Activated B cell treated with CpG ODN at 0.5 μM for 24 hours (primary cell): ENCODE measurements around the gene ZNF699. TPM values are rescaled to one million over a fixed set of nuclear protein-coding genes. Genes with fewer than 3 reads are reported as not detected.
A peak's percentile ranks its signal among the peaks of the same experiment; 100 is the strongest.

ENCODE experiments used
- ATAC-seq: fragments of 200-7000 bp; cut with Tn5 transposase; one replicate; pipeline ENCODE4 v1.10.0; 2021; ENCODE audit warnings: low read depth, mild to moderate bottlenecking, moderate library complexity
- CTCF ChIA-PET: fragments of 350-600 bp; sonication (Branson Sonifier 250); formaldehyde crosslinking; loops from one replicate; lab custom pipeline; 2021; ENCODE audit warnings: antibody characterized with exemption; lab: Charles Lee
- POLR2A ChIA-PET: fragments of 350-600 bp; sonication (Branson Sonifier 250); formaldehyde crosslinking; loops from one replicate; lab custom pipeline; 2021; ENCODE audit warnings: antibody characterized with exemption; lab: Charles Lee
- DNase-seq: peaks from one replicate; pipeline ENCODE4 v3.0.0; 2022
- H3K27ac Mint-ChIP-seq: one replicate; pipeline ENCODE4 v1.8.0; 2020; ENCODE audit warnings: mixed read lengths
- H3K27me3 Mint-ChIP-seq: one replicate; pipeline ENCODE4 v1.8.0; 2021; ENCODE audit warnings: mixed read lengths
- H3K36me3 Mint-ChIP-seq: one replicate; pipeline ENCODE4 v1.8.0; 2021; ENCODE audit warnings: low read depth, mixed read lengths
- H3K4me1 Mint-ChIP-seq: one replicate; pipeline ENCODE4 v1.8.0; 2021; ENCODE audit warnings: mixed read lengths
- H3K4me3 Mint-ChIP-seq: one replicate; pipeline ENCODE4 v1.8.0; 2020; ENCODE audit warnings: mild to moderate bottlenecking, mixed read lengths
- H3K9me3 Mint-ChIP-seq: one replicate; pipeline ENCODE4 v1.8.0; 2020; ENCODE audit warnings: mixed read lengths
- intact Hi-C: fragments of 100-400 bp; cut with micrococcal nuclease; formaldehyde crosslinking; loops from one replicate; pipeline ENCODE4 v1.15.1; 2024
- total RNA-seq: library from RNA; stranded (reverse); gene quantifications from 2 replicates; pipeline ENCODE4 v1.2.3, GENCODE V29; 2022
- TF ChIP-seq, protein P1 (sequence below): fragments of 200-600 bp; IDR thresholded peaks from one replicate; pipeline ENCODE4 v1.8.0; 2022; ENCODE audit warnings: antibody characterized with exemption, mild to moderate bottlenecking

ZNF699 gene
- total RNA-seq, 1 donor from 2014 or later: 11.7 TPM

GRCh38 chr19:9348253-9348652 lies 38.6 kb upstream of the ZNF699 start:
- Mint-ChIP-seq H3K4me1 (no peaks in the 10 kb centered on the region), H3K36me3 (peaks cover 70% of the 10 kb centered on the region), H3K9me3 (peaks cover 42% of the 10 kb centered on the region), H3K4me3 (no peak overlapping the region), H3K27ac (no peak overlapping the region), H3K27me3 (no peaks in the 10 kb centered on the region)
- POLR2A ChIA-PET: no interaction called here
- no peak for ATAC-seq
- CTCF ChIA-PET: no interaction called here
- TF ChIP-seq, protein P1, sequence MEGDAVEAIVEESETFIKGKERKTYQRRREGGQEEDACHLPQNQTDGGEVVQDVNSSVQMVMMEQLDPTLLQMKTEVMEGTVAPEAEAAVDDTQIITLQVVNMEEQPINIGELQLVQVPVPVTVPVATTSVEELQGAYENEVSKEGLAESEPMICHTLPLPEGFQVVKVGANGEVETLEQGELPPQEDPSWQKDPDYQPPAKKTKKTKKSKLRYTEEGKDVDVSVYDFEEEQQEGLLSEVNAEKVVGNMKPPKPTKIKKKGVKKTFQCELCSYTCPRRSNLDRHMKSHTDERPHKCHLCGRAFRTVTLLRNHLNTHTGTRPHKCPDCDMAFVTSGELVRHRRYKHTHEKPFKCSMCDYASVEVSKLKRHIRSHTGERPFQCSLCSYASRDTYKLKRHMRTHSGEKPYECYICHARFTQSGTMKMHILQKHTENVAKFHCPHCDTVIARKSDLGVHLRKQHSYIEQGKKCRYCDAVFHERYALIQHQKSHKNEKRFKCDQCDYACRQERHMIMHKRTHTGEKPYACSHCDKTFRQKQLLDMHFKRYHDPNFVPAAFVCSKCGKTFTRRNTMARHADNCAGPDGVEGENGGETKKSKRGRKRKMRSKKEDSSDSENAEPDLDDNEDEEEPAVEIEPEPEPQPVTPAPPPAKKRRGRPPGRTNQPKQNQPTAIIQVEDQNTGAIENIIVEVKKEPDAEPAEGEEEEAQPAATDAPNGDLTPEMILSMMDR: no peak
- DNase-seq: no peak
- intact Hi-C loops: no loop called here

DNA sequence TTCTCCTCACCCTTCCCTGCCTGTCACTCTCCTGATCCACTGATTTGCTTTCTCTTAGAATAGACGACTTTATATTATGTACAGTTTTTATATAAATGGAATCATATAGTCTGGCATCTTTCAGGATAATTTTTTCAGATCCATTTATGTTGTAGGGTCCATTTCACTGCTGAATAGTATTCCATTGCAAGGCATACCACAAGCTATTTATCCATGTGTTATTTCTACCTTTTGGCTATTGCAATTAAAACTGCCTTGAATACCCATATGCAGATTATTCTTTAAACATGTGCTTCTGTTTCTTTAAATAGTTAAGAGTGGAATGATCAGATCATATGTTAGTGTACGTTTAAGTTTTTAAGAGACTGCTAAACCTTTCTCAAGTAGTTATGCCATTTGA lies 35.4 kb upstream of the ZNF699 start:
- H3K4me1 Mint-ChIP-seq: no peaks in the 10 kb centered on the region

GRCh38 chr19:9342610-9343304 lies 33.1 kb upstream of the ZNF699 start:
- no peaks in the 10 kb centered on the region for H3K27me3 Mint-ChIP-seq
- no peak overlapping the region for H3K4me3 Mint-ChIP-seq
- no peaks in the 10 kb centered on the region for H3K4me1 Mint-ChIP-seq
- ChIA-PET POLR2A (no interaction called here), CTCF (no interaction called here)
- intact Hi-C loops: no loop called here
- H3K9me3 Mint-ChIP-seq: peaks cover 67% of the 10 kb centered on the region
- peaks cover 82% of the 10 kb centered on the region for H3K36me3 Mint-ChIP-seq
- no peak overlapping the region for H3K27ac Mint-ChIP-seq
- no peak for ATAC-seq
- DNase-seq: no peak
- TF ChIP-seq, protein P1: no peak

More for the DNA sequence above, 35.4 kb upstream of the ZNF699 start:
- TF ChIP-seq, protein P1: no peak
- ChIA-PET POLR2A (no interaction called here), CTCF (no interaction called here)
- DNase-seq (no peak), ATAC-seq (no peak)
- peaks cover 79% of the 10 kb centered on the region for H3K36me3 Mint-ChIP-seq
- no peak overlapping the region for H3K4me3 Mint-ChIP-seq
- no peak overlapping the region for H3K27ac Mint-ChIP-seq
- H3K27me3 Mint-ChIP-seq: no peaks in the 10 kb centered on the region
- intact Hi-C loops: no loop called here
- H3K9me3 Mint-ChIP-seq: peaks cover 59% of the 10 kb centered on the region

GRCh38 chr19:9329999-9330398 lies 20.4 kb upstream of the ZNF699 start:
- no peaks in the 10 kb centered on the region for H3K27me3 Mint-ChIP-seq
- no peak for ATAC-seq
- H3K4me1 Mint-ChIP-seq: peaks cover 3% of the 10 kb centered on the region
- H3K9me3 Mint-ChIP-seq: peaks cover 40% of the 10 kb centered on the region
- H3K36me3 Mint-ChIP-seq: peaks cover 81% of the 10 kb centered on the region
- TF ChIP-seq, protein P1: no peak
- no peak overlapping the region for H3K27ac Mint-ChIP-seq
- CTCF ChIA-PET: no interaction called here
- POLR2A ChIA-PET: no interaction called here
- H3K4me3 Mint-ChIP-seq: no peak overlapping the region
- no peak for DNase-seq
- intact Hi-C loops: loop anchor here (10.0 kb wide), 1 partner anchor 125 kb away; no protein-coding TSS in a partner anchor

GRCh38 chr19:9324584-9324962 lies 14.9 kb upstream of the ZNF699 start:
- DNase-seq (no peak), ATAC-seq (no peak)
- peak overlapping the region; percentile 95 for H3K4me3 Mint-ChIP-seq
- H3K9me3 Mint-ChIP-seq: peaks cover 25% of the 10 kb centered on the region
- no peaks in the 10 kb centered on the region for H3K27me3 Mint-ChIP-seq
- intact Hi-C loops: loop anchor here (1.0 to 10.0 kb wide), 5 partner anchors 15 to 214 kb away; partner anchors contain the start of genes ZNF266, ZNF426 and ZNF699
- peaks cover 20% of the 10 kb centered on the region for H3K4me1 Mint-ChIP-seq
- peak overlapping the region; percentile 95 for H3K27ac Mint-ChIP-seq
- TF ChIP-seq, protein P1: no peak
- CTCF ChIA-PET: no interaction called here
- POLR2A ChIA-PET: no interaction called here
- peaks cover 45% of the 10 kb centered on the region for H3K36me3 Mint-ChIP-seq
